HG03442 (cell line): ENCODE results near the gene MRPL28.
"Not testable (repeated sequence)": the region's sequence is repeated elsewhere in the genome, so short reads cannot be mapped to it uniquely, and the experiment has no call there.

ENCODE experiments used
- ATAC-seq: cut with Tn5 transposase; IDR thresholded peaks from one replicate; pipeline ENCODE4 v1.9.1; 2021; ENCODE audit warnings: mild to moderate bottlenecking, moderate library complexity; ENCODE audit not compliant: unreplicated experiment

MRPL28 gene

GRCh38 chr16:370443-370842 is at the start of gene MRPL28:
Gene MRPL28, minus strand, starts transcription at chr16:370538. Its CDS starts 320 bp downstream, at chr16:370218.
- ATAC-seq: peak; percentile 87

GRCh38 chr16:415170-415498 is 44.8 kb upstream of the MRPL28 start:
- not testable (repeated sequence) for ATAC-seq

- ATAC-seq: no peak
These were observed 44.2 kb upstream of the MRPL28 start for GRCh38 chr16:414395-415169.

GRCh38 chr16:411576-412265 is 41.4 kb upstream of the MRPL28 start:
- ATAC-seq: no peak

GRCh38 chr16:410516-411178 is 40.3 kb upstream of the MRPL28 start:
- ATAC-seq: no peak

- no peak for ATAC-seq
These were observed 36.9 kb upstream of the MRPL28 start for GRCh38 chr16:407253-407652.

GRCh38 chr16:405548-406506 is 35.5 kb upstream of the MRPL28 start:
- ATAC-seq: no peak

GRCh38 chr16:404971-405486 is 34.7 kb upstream of the MRPL28 start:
- ATAC-seq: no peak

GRCh38 chr16:401468-402348 is 31.4 kb upstream of the MRPL28 start, which contains the start of gene DECR2:
Gene DECR2, plus strand, starts transcription at chr16:401885. Its CDS starts 79 bp downstream, at chr16:401964.
- ATAC-seq: peak; percentile 57

- no peak for ATAC-seq
These were observed 29.8 kb upstream of the MRPL28 start for GRCh38 chr16:400061-400591.

- no peak for ATAC-seq
These were observed 29.1 kb upstream of the MRPL28 start for GRCh38 chr16:399340-400019.

GRCh38 chr16:398561-399339 is 28.4 kb upstream of the MRPL28 start:
- ATAC-seq: no peak

GRCh38 chr16:397736-398332 is 27.5 kb upstream of the MRPL28 start:
- ATAC-seq: no peak

- no peak for ATAC-seq
These were observed 26.9 kb upstream of the MRPL28 start, which contains the start of gene NME4 for GRCh38 chr16:397135-397661. Gene NME4, plus strand, starts transcription at chr16:397199. Its CDS starts 24 bp downstream, at chr16:397223.

- ATAC-seq: no peak
These were observed 26.3 kb upstream of the MRPL28 start for GRCh38 chr16:396605-397004.

- ATAC-seq: no peak
These were observed 25.9 kb upstream of the MRPL28 start for GRCh38 chr16:396199-396598.

- no peak for ATAC-seq
These were observed 22.2 kb upstream of the MRPL28 start for GRCh38 chr16:392450-393030.
